HG02840 (cell line): ENCODE results near the gene LILRA6.
"Not testable (repeated sequence)": the region's sequence is repeated elsewhere in the genome, so short reads cannot be mapped to it uniquely, and the experiment has no call there.

Experiments
- ATAC-seq: cut with Tn5 transposase; IDR thresholded peaks from one replicate; pipeline ENCODE4 v1.9.1; 2021; ENCODE audit warnings: mild to moderate bottlenecking, moderate library complexity, moderate number of reproducible peaks; ENCODE audit not compliant: unreplicated experiment, low FRiP score

Gene LILRA6

GRCh38 chr19:54268936-54269335 lies 26.3 kb upstream of the LILRA6 start:
- ATAC-seq = no peak

- no peak for ATAC-seq
Measured at GRCh38 chr19:54266133-54266532, 23.5 kb upstream of the LILRA6 start.

- no peak for ATAC-seq
Measured at GRCh38 chr19:54262470-54262869, 19.9 kb upstream of the LILRA6 start.

GRCh38 chr19:54262066-54262465 lies 19.5 kb upstream of the LILRA6 start:
- ATAC-seq = no peak

GRCh38 chr19:54257116-54257480 lies 14.5 kb upstream of the LILRA6 start, which contains the start of gene LILRB5:
Gene LILRB5, minus strand, starts transcription at chr19:54257273. Its CDS starts 80 bp downstream, at chr19:54257193.
- ATAC-seq = no peak

- no peak for ATAC-seq
Measured at GRCh38 chr19:54256250-54257115, 13.9 kb upstream of the LILRA6 start.

- ATAC-seq = no peak
Measured at GRCh38 chr19:54255105-54255775, 12.7 kb upstream of the LILRA6 start.

- no peak for ATAC-seq
Measured at GRCh38 chr19:54254195-54254906, 11.8 kb upstream of the LILRA6 start.

GRCh38 chr19:54253331-54254194 lies 11.0 kb upstream of the LILRA6 start:
- ATAC-seq = no peak

GRCh38 chr19:54252845-54253244 lies 10.3 kb upstream of the LILRA6 start:
- no peak for ATAC-seq

GRCh38 chr19:54252243-54252642 lies 9.7 kb upstream of the LILRA6 start:
- no peak for ATAC-seq

GRCh38 chr19:54248016-54248601 lies 5.5 kb upstream of the LILRA6 start:
- no peak for ATAC-seq

- ATAC-seq = no peak
Measured at GRCh38 chr19:54247106-54247930, 4.7 kb upstream of the LILRA6 start.

GRCh38 chr19:54245936-54246335 lies 3.3 kb upstream of the LILRA6 start:
- ATAC-seq = no peak

- not testable (repeated sequence) for ATAC-seq
Measured at GRCh38 chr19:54243809-54244208, 1.2 kb upstream of the LILRA6 start.

- ATAC-seq = not testable (repeated sequence)
Measured at GRCh38 chr19:54242234-54242633, 356 bp downstream of the LILRA6 start.

GRCh38 chr19:54240372-54241336 lies 1.9 kb downstream of the LILRA6 start:
- ATAC-seq = not testable (repeated sequence)
